ENCODE data around the gene STK35. TPM values are rescaled to one million over a fixed set of nuclear protein-coding genes. Genes with fewer than 3 reads are reported as not detected.

Gene STK35
- total and polyA plus RNA-seq, 9 of the 15 experiments (the other 6 are each of a cell fraction or from before 2014, with no cell fraction given): 1.0 to 11.0 (median 6.3) TPM

DNA sequence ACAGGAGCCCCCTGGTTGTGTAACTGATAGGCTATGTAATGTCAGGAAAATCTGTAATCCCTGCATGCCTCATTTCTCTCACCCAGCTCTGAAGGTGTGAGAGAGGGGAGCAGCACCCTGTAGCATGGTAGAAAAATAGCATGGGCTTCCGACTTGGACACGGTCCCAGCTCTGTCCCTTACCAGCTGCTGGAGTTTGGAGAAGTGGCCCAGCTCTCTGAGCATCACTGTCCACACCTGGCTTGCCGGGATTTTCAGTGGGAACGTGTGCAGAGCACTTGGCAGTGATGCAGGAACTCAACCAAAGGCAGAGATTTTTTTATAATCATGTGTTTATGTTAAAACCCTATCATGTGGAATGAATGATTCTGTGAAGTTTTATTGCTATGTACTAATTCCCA is 34.6 kb downstream of the STK35 start:
- no peak overlapping the region for H3K4me3 ChIP-seq
- H2AFZ ChIP-seq (ENCODE audit: low read depth, low read length): no peak overlapping the region
- no peaks in the 10 kb centered on the region for H3K9me3 ChIP-seq (replicated peaks; ENCODE audit: control insufficient read depth, insufficient read depth, low read depth, low read length)
- no peaks in the 10 kb centered on the region for H3K36me3 ChIP-seq (ENCODE audit: control insufficient read depth, insufficient read depth, low read length)
- no peaks in the 10 kb centered on the region for H3K27me3 ChIP-seq (ENCODE audit: control insufficient read depth in 2 of 2, insufficient read depth in 2 of 2, low read length in 2 of 2)
- BruUV-seq (replicated peaks): no TSS peak
- no peak overlapping the region for H3K4me2 ChIP-seq (ENCODE audit: insufficient read depth, low read length)
- no peak for DNase-seq (ENCODE audit: extremely low read depth in 1 of 4, low spot score in 3 of 4)
- H3K9ac ChIP-seq (ENCODE audit: insufficient read depth in 1 of 2, low read depth in 2 of 2, low read length in 2 of 2): no peak overlapping the region
- ATAC-seq: no peak
- TF ChIP-seq TOE1 (IDR thresholded peaks at IDR 0.05; ENCODE audit: borderline replicate concordance) (no peak), TOE1 (CRISPR knock-in tag; IDR thresholded peaks at IDR 0.05; ENCODE audit: borderline replicate concordance, low read depth) (no peak), BRD9 (IDR thresholded peaks at IDR 0.05; ENCODE audit: low read depth, partially characterized antibody) (no peak)
- TF ChIP-seq, protein P1, sequence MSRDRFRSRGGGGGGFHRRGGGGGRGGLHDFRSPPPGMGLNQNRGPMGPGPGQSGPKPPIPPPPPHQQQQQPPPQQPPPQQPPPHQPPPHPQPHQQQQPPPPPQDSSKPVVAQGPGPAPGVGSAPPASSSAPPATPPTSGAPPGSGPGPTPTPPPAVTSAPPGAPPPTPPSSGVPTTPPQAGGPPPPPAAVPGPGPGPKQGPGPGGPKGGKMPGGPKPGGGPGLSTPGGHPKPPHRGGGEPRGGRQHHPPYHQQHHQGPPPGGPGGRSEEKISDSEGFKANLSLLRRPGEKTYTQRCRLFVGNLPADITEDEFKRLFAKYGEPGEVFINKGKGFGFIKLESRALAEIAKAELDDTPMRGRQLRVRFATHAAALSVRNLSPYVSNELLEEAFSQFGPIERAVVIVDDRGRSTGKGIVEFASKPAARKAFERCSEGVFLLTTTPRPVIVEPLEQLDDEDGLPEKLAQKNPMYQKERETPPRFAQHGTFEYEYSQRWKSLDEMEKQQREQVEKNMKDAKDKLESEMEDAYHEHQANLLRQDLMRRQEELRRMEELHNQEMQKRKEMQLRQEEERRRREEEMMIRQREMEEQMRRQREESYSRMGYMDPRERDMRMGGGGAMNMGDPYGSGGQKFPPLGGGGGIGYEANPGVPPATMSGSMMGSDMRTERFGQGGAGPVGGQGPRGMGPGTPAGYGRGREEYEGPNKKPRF (IDR thresholded peaks at IDR 0.05; ENCODE audit: low read depth, low read length): no peak
- peaks cover 24% of the 10 kb centered on the region for H4K20me1 ChIP-seq (replicated peaks; ENCODE audit: control insufficient read depth, insufficient read depth, low read length)
- FAIRE-seq: no peak
- in situ Hi-C loops (cut with MboI): no loop called here
- H3K79me2 ChIP-seq (ENCODE audit: control insufficient read depth, insufficient read depth, low read length): peaks cover 6% of the 10 kb centered on the region; the same call in 2 of the 3 replicates
- H3K27ac ChIP-seq (ENCODE audit: extremely low read depth, low read depth, low read length): no peak overlapping the region
- 85% methylated on average over 2 of the region's 4 CpGs for WGBS (ENCODE audit: insufficient coverage, low coverage, missing lambda C conversion rate)
- ChIA-PET CTCF (ENCODE audit: low intra/inter-chr PET ratio) (no interaction called here), POLR2A (interaction anchor here (1.6 kb wide), 1 partner anchor 11 kb away, joined by 3 read pairs; no protein-coding TSS in a partner anchor)
- H3K9me1 ChIP-seq (ENCODE audit: control insufficient read depth, insufficient read depth, low read length): peaks cover 5% of the 10 kb centered on the region
- intact Hi-C loops (cut with micrococcal nuclease): no loop called here
- no peaks in the 10 kb centered on the region; a peak in 1 of 5 replicates for H3K4me1 ChIP-seq (replicated peaks in 1 of 2; ENCODE audit: control insufficient read depth in 2 of 2, insufficient read depth in 2 of 2, low read length in 2 of 2)
